Adrenal gland (tissue), 12 donors: Measurements from ENCODE around the gene TBC1D9B. TPM values are rescaled to one million over a fixed set of nuclear protein-coding genes. Genes with fewer than 3 reads are reported as not detected.

Experiments
- DNase-seq, 7 donors: peaks; one replicate each; pipeline ENCODE4 v3.0.0-alpha.2; 2019 to 2020
- H3K27ac ChIP-seq, 5 donors: fragments of 200-600 bp; sonication (generic) in 4 of 5; 1 replicate in 3 of 5; 2 replicates in 2 of 5; pipeline versions ENCODE4 v1.5.1 to v1.8.0; 2016 to 2020; ENCODE audit warnings: mild to moderate bottlenecking in 1 of 5
- H3K27me3 ChIP-seq: fragments of 200-600 bp; 2 replicates; pipeline ENCODE4 v1.8.0; 2021
- H3K36me3 ChIP-seq, 2 donors: fragments of 200-600 bp; replicated peaks in 1 of 2; 1 replicate in 1 of 2; 2 replicates in 1 of 2; pipeline versions ENCODE4 v1.5.1 to v1.8.0; 2018 to 2022
- H3K4me1 ChIP-seq, 2 donors: fragments of 200-600 bp; replicated peaks in 1 of 2; 1 replicate in 1 of 2; 2 replicates in 1 of 2; pipeline versions ENCODE4 v1.5.1 to v1.8.0; 2018 to 2021
- H3K4me3 ChIP-seq, 4 donors: fragments of 200-600 bp; sonication (generic) in 3 of 4; one replicate each; pipeline ENCODE4 v1.5.1; 2016 to 2018
- H3K9me3 ChIP-seq, 3 donors: fragments of 200-600 bp; sonication (generic) in 1 of 3; replicated peaks in 1 of 3; 1 replicate in 2 of 3; 2 replicates in 1 of 3; pipeline versions ENCODE4 v1.5.1 to v1.8.0; 2016 to 2021
- CTCF ChIP-seq, 6 experiments: fragments of 450-650 bp in 4 of 6; fragments of 200-600 bp in 2 of 6; sonication (generic) in 1 of 6; IDR thresholded peaks; 1 replicate in 5 of 6; 2 replicates in 1 of 6; pipeline versions ENCODE4 v1.5.1 to v1.8.0; 2016 to 2021; ENCODE audit warnings: antibody characterized with exemption in 6 of 6, mild to moderate bottlenecking in 2 of 6, moderate library complexity in 1 of 6
- POLR2A ChIP-seq, 2 donors: fragments of 450-650 bp; IDR thresholded peaks; one replicate each; pipeline ENCODE4 v1.6.1; 2017; ENCODE audit warnings: antibody characterized with exemption in 2 of 2, mild to moderate bottlenecking in 2 of 2, moderate library complexity in 1 of 2
- WGBS, 4 donors: extraction: QIAGEN DNeasy Blood & Tissue Kit in 2 of 4; methylation state at CpG; one replicate each; pipeline versions ENCODE4 v1.1.5 to v1.1.7; 2013 to 2017; 5-methylcytosine and 5-hydroxymethylcytosine counted together
- intact Hi-C, 2 donors: fragments of 100-400 bp; cut with DNase I; formaldehyde crosslinking; loops; one replicate each; pipeline versions ENCODE4 v1.14.1 to v1.15.0; 2022 to 2023
- polyA plus RNA-seq, 3 donors: library from polyadenylated mRNA; stranded (reverse); fragments of 200-250 nt in 2 of 3; fragments of 350-450 nt in 1 of 3; fragmentation: Illumina TruSeq in 1 of 3; extraction: RNeasy Lipid Tissue Mini Kit (QIAGEN cat#74804) in 1 of 3; gene quantifications; one replicate each; pipeline ENCODE4 v1.2.3, GENCODE V29; 2013 to 2014
- total RNA-seq, 9 donors: library from RNA; depleted of rRNA in 4 of 9; stranded (reverse); fragments of >200 nt in 4 of 9; fragments of 120-200 nt in 1 of 9; fragmentation: NEBNext Ultra II Directional in 1 of 9; extraction: Animal tissue kit (Norgen Biotek cat#: 25700) in 1 of 9; gene quantifications; one replicate each; pipeline versions ENCODE4 v1.1.0 to v1.2.4, GENCODE V29; 2013 to 2023
- donor health status: healthy with polysubstance abuse.
- donor health status: Bipolar disorder and iron deficiency.
- donor health status: DM: yes; HTN: yes; CAD: no.
- donor health status: DM: no; HTN: no; CAD: no.
- donor health status: DM: no; HTN: no; CAD: no.
- donor health status: DM: yes; HTN: yes; CAD: no.

TBC1D9B gene
- total and polyA plus RNA-seq, 12 donors = 30.7 to 192 (median 128) TPM

- H3K36me3 ChIP-seq = peaks cover 0 to 17% of the 10 kb centered on the region in 2 donors
- intact Hi-C loops = loop anchor here in 1 of 2 donors (10.0 kb wide), 1 partner anchor 54 kb away; the partner anchor contains the start of gene MGAT4B
- peaks cover 6 to 10% of the 10 kb centered on the region in 2 donors for H3K4me1 ChIP-seq
- peak within 1 kb of the TSS; percentile 39 to 93 (median 84) for H3K27ac ChIP-seq
- WGBS, 4 donors = 0 to 1% (median 1%) methylated on average over 5 to 90 of the region's 90 CpGs
- no peaks in the 10 kb centered on the region for H3K9me3 ChIP-seq
- no peaks in the 10 kb centered on the region for H3K27me3 ChIP-seq
- peak within 1 kb of the TSS; percentile 55 to 94 (median 76) for H3K4me3 ChIP-seq
- DNase-seq = peak; percentile 95 to 98 (median 97)
- TF ChIP-seq CTCF (IDR thresholded peaks at IDR 0.05) (peak in 1 of 6 experiments; percentile 18), POLR2A (IDR thresholded peaks at IDR 0.05) (peak; percentile 52 to 81)
Observed at GRCh38 chr5:179858586-179859427, 48.9 kb downstream of the TBC1D9B start, which contains the start of gene MRNIP. MRNIP (minus strand) TSS chr5:179858817; CDS start chr5:179858796, 21 bp downstream.

- no peak for TF ChIP-seq POLR2A (IDR thresholded peaks at IDR 0.05)
- TF ChIP-seq CTCF (IDR thresholded peaks at IDR 0.05) = no peak
- peak overlapping the region in 4 of 5 donors; percentile 36 to 93 (median 86) for H3K27ac ChIP-seq
- 0 to 4% (median 0%) methylated on average over 9 to 32 of the region's 32 CpGs for WGBS, 4 donors
- intact Hi-C loops = loop anchor here in 1 of 2 donors (10.0 kb wide), 1 partner anchor 53 kb away; the partner anchor contains the start of gene MGAT4B
- H3K36me3 ChIP-seq = peaks cover 0 to 11% of the 10 kb centered on the region in 2 donors
- peaks cover 6 to 10% of the 10 kb centered on the region in 2 donors for H3K4me1 ChIP-seq
- peak in 4 of 7 donors; percentile 39 to 47 (median 43) for DNase-seq
- no peaks in the 10 kb centered on the region for H3K9me3 ChIP-seq
- H3K4me3 ChIP-seq = peak overlapping the region; percentile 55 to 94 (median 76)
- no peaks in the 10 kb centered on the region for H3K27me3 ChIP-seq
Observed at GRCh38 chr5:179858241-179858585, 49.5 kb downstream of the TBC1D9B start.

- Histone ChIP-seq H3K4me3 (no peak overlapping the region), H3K27ac (no peak overlapping the region), H3K36me3 (peaks cover 0 to 37% of the 10 kb centered on the region in 2 donors), H3K27me3 (no peaks in the 10 kb centered on the region), H3K4me1 (peaks cover 2 to 3% of the 10 kb centered on the region in 2 donors), H3K9me3 (no peaks in the 10 kb centered on the region)
- DNase-seq = no peak
- TF ChIP-seq POLR2A (IDR thresholded peaks at IDR 0.05) = no peak
- TF ChIP-seq CTCF (IDR thresholded peaks at IDR 0.05) = no peak
- intact Hi-C loops = loop anchor here in 1 of 2 donors (10.0 kb wide), 1 partner anchor 50 kb away; the partner anchor contains the start of gene MGAT4B
- 88 to 96% (median 92%) methylated on average over 8 of the region's 8 CpGs for WGBS, 4 donors
Observed at GRCh38 chr5:179854356-179854755, 53.3 kb downstream of the TBC1D9B start.

GRCh38 chr5:179852993-179853547 lies 54.6 kb downstream of the TBC1D9B start:
- no peaks in the 10 kb centered on the region for H3K4me1 ChIP-seq
- no peaks in the 10 kb centered on the region for H3K9me3 ChIP-seq
- WGBS, 4 donors = 81 to 86% (median 83%) methylated on average over 8 of the region's 8 CpGs
- no peak for TF ChIP-seq POLR2A (IDR thresholded peaks at IDR 0.05)
- no peak for TF ChIP-seq CTCF (IDR thresholded peaks at IDR 0.05)
- no peaks in the 10 kb centered on the region for H3K27me3 ChIP-seq
- intact Hi-C loops = loop anchor here (2.0 to 10.0 kb wide), 2 partner anchors 16 to 48 kb away; partner anchors contain the start of gene MGAT4B (in 1 of the 2)
- H3K4me3 ChIP-seq = no peak overlapping the region
- DNase-seq = no peak
- peaks cover 0 to 44% of the 10 kb centered on the region in 2 donors for H3K36me3 ChIP-seq
- no peak overlapping the region for H3K27ac ChIP-seq
